GM19395 (cell line): ENCODE data around the gene GVQW3.
A peak's percentile ranks its signal among the peaks of the same experiment; 100 is the strongest.
"Not testable (repeated sequence)": the region's sequence is repeated elsewhere in the genome, so short reads cannot be mapped to it uniquely, and the experiment has no call there.

ENCODE experiments used
- ATAC-seq: cut with Tn5 transposase; IDR thresholded peaks from one replicate; pipeline ENCODE4 v1.9.1; 2021; ENCODE audit warnings: mild to moderate bottlenecking, moderate library complexity; ENCODE audit not compliant: unreplicated experiment

GVQW3 gene

DNA sequence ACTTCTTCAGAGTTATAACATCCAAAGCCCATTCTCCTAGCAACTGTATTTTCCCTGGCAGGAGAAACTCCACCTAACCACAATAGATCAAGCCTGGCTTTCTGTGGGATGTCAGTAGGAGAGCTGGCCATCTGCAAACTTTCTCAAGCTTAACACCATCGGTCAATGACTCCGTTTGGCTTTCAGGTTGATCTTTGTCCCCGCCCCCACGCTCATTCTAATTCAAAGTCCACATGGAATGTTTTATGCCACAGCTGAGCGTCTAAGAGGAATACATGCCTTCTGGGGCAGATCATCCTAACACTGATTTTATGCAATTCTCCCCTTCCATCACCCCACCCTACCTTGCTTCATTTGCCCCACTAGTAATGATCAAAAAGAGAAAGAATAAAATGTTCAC, 4.8 kb downstream of the GVQW3 start:
- no peak for ATAC-seq

- ATAC-seq: no peak
Observed at GRCh38 chr11:76388408-76388807, 7.3 kb downstream of the GVQW3 start.

DNA sequence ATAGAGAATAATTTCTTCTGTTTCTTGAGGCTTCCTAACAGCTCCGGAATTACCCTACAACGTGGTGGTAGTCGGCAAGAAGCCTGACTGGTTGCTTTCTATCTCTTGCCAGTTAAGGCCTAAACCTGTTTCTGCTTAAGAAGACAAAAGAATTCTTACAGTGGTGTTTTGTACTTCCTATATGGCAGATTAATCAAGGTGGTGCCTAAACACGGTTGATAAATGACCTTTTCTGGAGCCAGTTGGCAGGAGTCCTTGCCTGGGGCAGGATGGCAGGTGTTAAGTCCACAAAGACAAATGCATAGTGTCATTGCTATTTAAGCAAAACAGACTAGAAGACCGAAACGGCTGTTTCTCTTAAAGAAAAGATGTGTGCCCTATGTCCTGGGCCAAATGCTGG, 9.9 kb downstream of the GVQW3 start:
- ATAC-seq: no peak

GRCh38 chr11:76391811-76392475, 10.8 kb downstream of the GVQW3 start:
- ATAC-seq: no peak

DNA sequence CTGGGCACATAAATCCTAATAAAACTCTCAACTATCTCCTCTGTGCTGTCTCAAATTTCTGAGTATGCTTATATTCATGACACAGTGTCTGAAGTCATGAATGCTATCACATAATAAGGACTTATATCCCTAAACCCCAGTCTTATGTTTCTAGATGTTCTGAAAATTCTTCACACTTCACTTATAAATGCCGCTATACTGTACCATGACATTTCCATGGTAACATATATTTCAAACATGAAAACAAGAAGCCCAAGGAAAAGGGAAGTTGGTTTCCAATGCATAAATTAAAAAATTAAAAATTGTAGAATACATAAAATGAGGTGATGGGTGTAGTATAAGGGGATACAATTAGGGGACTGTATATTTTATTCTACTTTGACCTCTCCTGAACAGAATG, 11.7 kb downstream of the GVQW3 start:
- no peak for ATAC-seq

- no peak for ATAC-seq
Observed at GRCh38 chr11:76394411-76394810, 13.3 kb downstream of the GVQW3 start.

DNA sequence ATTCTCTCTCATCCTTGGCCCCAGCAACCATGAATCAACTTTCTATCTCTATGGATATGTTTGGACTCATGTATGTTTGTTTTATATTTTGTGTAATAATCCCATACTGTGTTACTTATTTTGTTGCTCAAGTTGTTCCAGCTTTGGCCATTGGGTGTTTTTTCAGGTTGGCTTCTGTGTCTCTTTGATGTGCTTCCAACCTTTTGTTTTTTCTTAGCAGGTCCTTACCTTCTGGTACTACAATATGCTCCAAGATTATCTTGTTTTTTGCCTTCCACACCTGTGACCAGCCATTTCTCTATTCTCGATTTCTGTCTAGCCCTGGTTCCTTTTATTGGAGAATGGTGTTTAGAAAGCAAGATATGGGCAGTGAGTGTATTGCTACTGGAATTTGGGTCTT, 14.2 kb downstream of the GVQW3 start:
- ATAC-seq: no peak

GRCh38 chr11:76397383-76397782, 16.3 kb downstream of the GVQW3 start:
- ATAC-seq: peak; percentile 57

- ATAC-seq: no peak
Observed at GRCh38 chr11:76400967-76401366, 19.8 kb downstream of the GVQW3 start.

- not testable (repeated sequence) for ATAC-seq
Observed at GRCh38 chr11:76401484-76401883, 20.4 kb downstream of the GVQW3 start.

- no peak for ATAC-seq
Observed at GRCh38 chr11:76406359-76406758, 25.2 kb downstream of the GVQW3 start.

- no peak for ATAC-seq
Observed at GRCh38 chr11:76408171-76408965, 27.2 kb downstream of the GVQW3 start.

DNA sequence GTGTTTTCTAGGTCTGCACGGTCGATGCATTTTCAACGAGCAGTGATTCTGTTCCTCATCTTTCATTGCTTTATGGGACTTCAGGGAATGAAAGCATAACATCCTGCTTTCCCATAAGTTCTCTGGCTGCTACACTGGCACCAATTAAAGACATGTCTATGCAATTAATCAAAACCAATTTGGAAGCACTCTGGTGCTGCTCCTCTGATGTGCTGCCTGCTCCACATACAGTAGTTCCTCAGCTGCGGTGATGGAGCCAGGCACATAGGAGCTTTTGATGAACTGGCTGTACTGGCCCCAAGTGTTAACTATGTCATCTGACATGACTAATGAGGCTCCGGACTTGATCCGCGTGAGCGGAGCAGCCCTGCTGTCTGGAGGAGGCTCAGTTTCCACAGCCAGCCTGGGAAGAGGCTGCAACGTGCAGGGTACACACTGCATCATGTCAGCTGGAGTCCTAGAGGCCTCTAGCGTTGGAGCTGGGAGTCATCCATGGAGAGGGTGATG, 29.8 kb downstream of the GVQW3 start:
- ATAC-seq: no peak

DNA sequence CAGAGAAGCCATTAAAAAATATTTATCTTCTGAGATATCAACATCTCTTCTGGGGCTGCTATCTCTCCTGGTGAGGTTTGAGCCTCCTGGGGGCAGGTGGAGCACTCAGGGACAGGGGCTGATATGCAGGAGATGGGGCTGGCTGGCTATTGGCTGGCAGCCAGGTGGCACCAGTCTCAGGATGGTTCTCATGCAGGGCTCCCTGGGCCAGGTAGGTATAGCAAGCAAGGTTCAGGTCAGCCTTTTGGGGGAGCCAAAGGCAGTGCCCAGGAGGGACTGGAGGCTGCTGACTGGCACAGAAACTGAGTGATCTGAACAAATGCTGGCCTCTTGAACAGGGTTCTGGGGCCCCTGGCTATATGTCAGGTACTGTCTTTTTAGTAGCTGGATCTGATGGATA, 34.0 kb downstream of the GVQW3 start:
- ATAC-seq: no peak

DNA sequence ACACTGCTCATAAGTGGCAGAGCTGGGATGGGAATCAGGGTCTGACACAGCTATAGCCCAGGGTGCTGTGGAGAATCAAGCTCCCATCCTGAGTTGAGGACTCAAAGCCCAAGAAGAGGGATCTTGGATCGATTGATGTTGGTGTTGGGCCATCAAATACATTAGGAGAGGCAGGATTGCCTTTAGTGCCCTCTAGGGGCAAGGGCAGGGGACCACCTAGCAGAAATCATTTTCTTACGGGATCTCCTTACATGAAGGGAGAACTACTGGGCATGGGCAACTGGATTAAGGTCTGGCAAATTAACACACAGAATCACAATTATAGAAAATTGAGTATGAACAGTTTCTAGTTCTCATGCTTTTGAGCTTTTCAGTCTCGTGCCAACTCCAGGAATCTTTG, 38.8 kb downstream of the GVQW3 start:
- no peak for ATAC-seq

- peak; percentile 65 for ATAC-seq
Observed at GRCh38 chr11:76424379-76424778, 43.3 kb downstream of the GVQW3 start.

GRCh38 chr11:76424891-76425290, 43.8 kb downstream of the GVQW3 start:
- peak; percentile 32 for ATAC-seq

DNA sequence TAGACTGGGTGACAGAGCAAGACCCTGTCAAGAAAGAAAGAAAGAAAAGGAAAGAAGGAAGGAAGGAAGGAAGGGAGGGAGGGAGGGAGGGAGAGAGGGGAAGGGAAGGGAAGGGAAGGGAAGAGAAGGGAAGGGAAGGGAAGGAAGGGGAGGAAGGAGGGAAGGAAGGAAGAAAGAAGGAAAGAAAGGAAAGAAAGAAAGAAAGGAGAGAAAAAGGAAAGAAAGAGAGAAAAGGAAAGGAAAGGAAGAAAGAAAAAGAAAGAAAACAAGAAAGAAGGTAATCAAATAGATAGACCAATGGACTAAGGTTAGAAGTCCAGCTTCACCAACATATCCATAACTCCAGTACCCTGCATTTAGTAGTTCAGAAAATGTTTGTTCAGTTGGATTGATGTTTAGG, 45.5 kb downstream of the GVQW3 start:
- no peak for ATAC-seq

DNA sequence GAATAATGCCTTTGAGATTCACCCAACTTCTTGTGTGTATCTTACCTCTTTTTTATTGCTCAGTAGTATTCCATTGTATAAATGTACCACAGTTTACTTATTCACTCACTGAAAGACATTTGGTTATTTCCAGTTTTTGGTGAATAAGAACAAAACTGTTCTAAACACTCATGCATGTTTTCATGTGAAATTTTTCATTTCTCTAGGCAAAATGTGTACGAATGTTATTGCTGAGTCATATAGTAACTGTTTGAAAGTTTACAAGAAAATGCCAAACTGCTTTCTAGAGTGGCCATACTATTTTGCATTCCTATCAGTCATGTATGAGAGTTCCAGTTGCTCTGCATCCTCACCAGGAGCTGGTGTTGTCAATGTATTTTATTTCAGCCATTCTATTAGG, 54.9 kb downstream of the GVQW3 start:
- ATAC-seq: no peak

DNA sequence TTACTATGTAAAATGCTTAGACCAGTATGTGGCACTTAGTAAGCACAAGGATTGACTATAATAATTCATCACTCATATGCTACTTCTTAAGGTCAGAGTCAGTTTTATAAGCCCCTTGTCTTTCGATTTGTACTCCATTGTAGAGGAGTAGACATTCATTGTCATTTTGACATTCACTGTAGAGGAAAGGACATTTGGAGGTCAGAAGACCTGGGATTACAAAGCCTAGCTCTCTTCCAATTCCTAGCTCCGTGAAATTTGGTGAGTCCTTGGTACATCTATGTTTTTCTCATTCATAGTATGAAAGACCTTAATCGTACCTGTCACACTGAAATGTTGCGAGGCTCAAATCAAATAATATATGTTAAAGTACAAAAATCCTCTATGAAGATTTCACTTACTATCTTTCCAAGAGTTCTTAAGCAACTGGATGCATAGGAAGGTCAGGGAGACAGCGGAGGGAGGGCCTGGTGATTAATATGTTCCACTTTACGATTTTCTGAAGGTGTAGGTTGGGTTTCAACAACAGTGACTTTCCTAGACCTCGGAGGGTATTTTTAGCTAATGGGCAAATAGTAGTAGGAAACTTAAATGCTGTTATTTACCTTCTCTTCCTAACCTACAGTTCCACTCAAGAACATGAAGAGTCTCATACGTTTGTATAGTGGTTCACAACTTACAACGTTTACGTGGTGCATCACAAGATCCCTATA, 62.3 kb downstream of the GVQW3 start:
- ATAC-seq: no peak

DNA sequence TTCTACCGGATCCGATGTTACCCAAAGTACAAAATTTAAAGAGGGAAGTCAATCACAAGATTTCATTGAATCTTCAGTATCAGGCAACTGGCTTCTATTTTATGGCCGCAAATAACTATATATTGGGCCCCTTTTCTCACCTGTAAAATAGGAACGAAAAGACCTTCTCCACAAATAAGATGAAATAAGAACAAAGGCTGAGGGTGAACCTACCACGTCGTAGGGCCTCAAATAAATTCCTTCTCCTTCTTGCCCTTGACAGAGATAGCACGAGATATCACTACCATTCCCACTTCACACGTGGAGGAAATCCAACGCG, 62.9 kb downstream of the GVQW3 start:
- no peak for ATAC-seq
